Measurements from ENCODE around the gene WDFY4. TPM values are rescaled to one million over a fixed set of nuclear protein-coding genes. Genes with fewer than 3 reads are reported as not detected.

The WDFY4 gene
- total and polyA plus RNA-seq, 2 experiments from 2014 or later: 0.14 TPM; not detected in 1

DNA sequence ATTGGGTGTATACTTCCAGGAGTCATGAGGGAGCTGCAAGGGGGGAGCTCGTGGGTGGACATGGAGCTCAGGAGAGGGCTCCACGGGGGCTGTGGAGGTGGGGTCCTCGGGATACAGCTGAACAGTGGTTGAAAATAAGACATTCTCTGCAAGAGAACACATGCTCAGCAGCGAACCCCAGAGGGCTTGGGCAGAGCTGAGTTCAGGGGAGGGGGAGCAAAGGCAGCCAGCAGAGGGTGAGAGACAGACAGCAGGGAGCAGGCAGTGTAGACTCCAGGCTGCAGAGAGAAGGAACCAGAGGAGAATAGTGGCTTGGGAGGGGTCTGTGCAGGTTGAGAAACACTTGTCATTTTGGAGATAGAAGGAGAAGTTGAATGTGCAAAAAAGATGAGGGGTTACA lies 327.9 kb downstream of the WDFY4 start:
- H3K27me3 ChIP-seq (ENCODE audit: insufficient read depth): no peaks in the 10 kb centered on the region
- peaks cover 5% of the 10 kb centered on the region for H3K4me1 Mint-ChIP-seq
- H3K27ac Mint-ChIP-seq: no peak overlapping the region
- H3K79me2 ChIP-seq (replicated peaks; ENCODE audit: insufficient read depth): no peaks in the 10 kb centered on the region
- H3K4me2 ChIP-seq: no peak overlapping the region
- H3K27ac ChIP-seq (ENCODE audit: low read depth): no peak overlapping the region
- H3K36me3 Mint-ChIP-seq (ENCODE audit: low read depth): no peaks in the 10 kb centered on the region
- H3K4me3 Mint-ChIP-seq: no peak overlapping the region
- no peaks in the 10 kb centered on the region for H3K36me3 ChIP-seq (ENCODE audit: insufficient read depth)
- no peaks in the 10 kb centered on the region for H3K9me3 Mint-ChIP-seq
- H3K4me1 ChIP-seq (ENCODE audit: insufficient read depth): no peaks in the 10 kb centered on the region
- no peaks in the 10 kb centered on the region for H3F3A ChIP-seq (replicated peaks; ENCODE audit: low read depth)
- no peak for DNase-seq (ENCODE audit: low spot score)
- H3K9me2 ChIP-seq (ENCODE audit: insufficient read depth): no peaks in the 10 kb centered on the region
- TF ChIP-seq ZNF114 (CRISPR knock-in tag; IDR thresholded peaks at IDR 0.05): no peak
- 0 out of 4 replicates have a peak, but pooled peaks of 1 of the 2 experiments have one; percentile 6 for TF ChIP-seq CTCF (conservative IDR thresholded peaks at IDR 0.05; ENCODE audit: low read depth in 2 of 2)
- no peaks in the 10 kb centered on the region for H4K20me1 ChIP-seq (replicated peaks; ENCODE audit: insufficient read depth)
- H2AFZ ChIP-seq: no peak overlapping the region
- H3K4me3 ChIP-seq: no peak overlapping the region
- peak; percentile 63 for ATAC-seq
- peaks cover 2% of the 10 kb centered on the region for H3K27me3 Mint-ChIP-seq (ENCODE audit: insufficient read depth, low read depth, poor library complexity)

DNA sequence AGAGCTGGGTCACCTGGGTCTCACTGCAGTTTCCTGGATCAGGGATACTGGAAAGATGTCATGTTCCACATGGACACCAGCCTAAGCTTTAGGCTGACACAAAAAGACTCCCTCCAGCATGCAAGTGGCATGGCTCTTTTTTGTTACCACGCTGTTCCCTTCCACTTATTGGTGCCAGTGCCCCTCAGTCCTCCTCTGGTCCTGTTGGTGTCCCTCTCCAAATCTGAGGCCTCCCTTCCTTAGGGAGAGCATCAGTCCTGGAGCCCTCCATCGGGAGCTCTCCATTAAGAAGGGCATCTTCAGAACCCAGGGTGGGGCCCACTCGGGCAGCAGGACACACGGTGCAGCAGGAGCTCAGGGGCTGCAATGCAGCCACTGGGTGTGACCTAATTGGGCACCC lies 331.0 kb downstream of the WDFY4 start:
- no peaks in the 10 kb centered on the region for H3K79me2 ChIP-seq (replicated peaks; ENCODE audit: insufficient read depth)
- no peak overlapping the region for H3K4me3 Mint-ChIP-seq

DNA sequence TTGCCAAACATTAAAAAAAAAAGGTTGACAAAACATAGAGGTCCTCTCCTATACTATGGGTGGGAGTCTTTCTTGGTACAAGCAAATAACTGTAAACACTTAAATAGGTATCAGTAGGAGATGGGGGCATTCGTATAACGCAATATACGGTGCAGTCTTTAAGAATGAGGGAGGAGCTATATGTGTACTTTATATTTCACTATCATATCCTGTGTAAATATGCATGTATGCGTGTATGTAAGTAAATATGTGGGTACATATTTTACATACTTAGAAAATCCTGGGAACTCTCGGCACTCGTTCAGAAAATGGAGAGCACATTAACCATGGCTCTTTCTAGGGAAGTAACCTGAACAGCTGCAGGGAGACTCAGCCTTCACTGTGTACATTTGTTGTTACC lies 337.0 kb downstream of the WDFY4 start:
- H3K4me1 ChIP-seq (ENCODE audit: insufficient read depth): no peaks in the 10 kb centered on the region
- no peak for DNase-seq (ENCODE audit: low spot score)
- H3K4me3 ChIP-seq: no peak overlapping the region
- H3K36me3 Mint-ChIP-seq (ENCODE audit: low read depth): no peaks in the 10 kb centered on the region
- H3K9me2 ChIP-seq (ENCODE audit: insufficient read depth): no peaks in the 10 kb centered on the region
- H3K79me2 ChIP-seq (replicated peaks; ENCODE audit: insufficient read depth): no peaks in the 10 kb centered on the region
- no peaks in the 10 kb centered on the region for H3K27me3 ChIP-seq (ENCODE audit: insufficient read depth)
- H3K9me3 Mint-ChIP-seq: no peaks in the 10 kb centered on the region
- H3K4me1 Mint-ChIP-seq: peaks cover 2% of the 10 kb centered on the region; the same call in 1 of the 3 replicates
- no peak overlapping the region for H3K27ac ChIP-seq (ENCODE audit: low read depth)
- TF ChIP-seq EZH2 (IDR thresholded peaks at IDR 0.05; ENCODE audit: low read depth, unreplicated experiment) (no peak), CREB1 (CRISPR knock-in tag; IDR thresholded peaks at IDR 0.05; ENCODE audit: low read depth) (no peak), ZNF114 (CRISPR knock-in tag; IDR thresholded peaks at IDR 0.05) (no peak), NANOG (IDR thresholded peaks at IDR 0.05; ENCODE audit: borderline replicate concordance) (no peak)
- H3K27ac Mint-ChIP-seq: no peak overlapping the region
- H3F3A ChIP-seq (replicated peaks; ENCODE audit: low read depth): no peaks in the 10 kb centered on the region
- H4K20me1 ChIP-seq (replicated peaks; ENCODE audit: insufficient read depth): no peaks in the 10 kb centered on the region
- H2AFZ ChIP-seq: no peak overlapping the region
- ATAC-seq: no peak
- no peaks in the 10 kb centered on the region for H3K36me3 ChIP-seq (ENCODE audit: insufficient read depth)
- no peak overlapping the region for H3K4me3 Mint-ChIP-seq
- H3K27me3 Mint-ChIP-seq (ENCODE audit: insufficient read depth, low read depth, poor library complexity): peaks cover 2% of the 10 kb centered on the region
- no peak overlapping the region for H3K4me2 ChIP-seq

More for the DNA sequence above, 331.0 kb downstream of the WDFY4 start:
- Mint-ChIP-seq H3K9me3 (no peaks in the 10 kb centered on the region), H3K36me3 (ENCODE audit: low read depth) (no peaks in the 10 kb centered on the region), H3K27ac (no peak overlapping the region), H3K4me1 (peaks cover 5% of the 10 kb centered on the region), H3K27me3 (ENCODE audit: insufficient read depth, low read depth, poor library complexity) (peaks cover 2% of the 10 kb centered on the region)
- no peak overlapping the region for H2AFZ ChIP-seq
- no peak overlapping the region for H3K27ac ChIP-seq (ENCODE audit: low read depth)
- ATAC-seq (no peak), DNase-seq (ENCODE audit: low spot score) (no peak)
- TF ChIP-seq EZH2 (IDR thresholded peaks at IDR 0.05; ENCODE audit: low read depth, unreplicated experiment) (no peak), STAT1 (IDR thresholded peaks at IDR 0.05; ENCODE audit: unreplicated experiment) (no peak), CREB1 (CRISPR knock-in tag; IDR thresholded peaks at IDR 0.05; ENCODE audit: low read depth) (no peak), ZNF114 (CRISPR knock-in tag; IDR thresholded peaks at IDR 0.05) (no peak), NANOG (IDR thresholded peaks at IDR 0.05; ENCODE audit: borderline replicate concordance) (no peak), POLR2AphosphoS5 (IDR thresholded peaks at IDR 0.05; ENCODE audit: low read depth) (no peak)
- TF ChIP-seq, protein P1, sequence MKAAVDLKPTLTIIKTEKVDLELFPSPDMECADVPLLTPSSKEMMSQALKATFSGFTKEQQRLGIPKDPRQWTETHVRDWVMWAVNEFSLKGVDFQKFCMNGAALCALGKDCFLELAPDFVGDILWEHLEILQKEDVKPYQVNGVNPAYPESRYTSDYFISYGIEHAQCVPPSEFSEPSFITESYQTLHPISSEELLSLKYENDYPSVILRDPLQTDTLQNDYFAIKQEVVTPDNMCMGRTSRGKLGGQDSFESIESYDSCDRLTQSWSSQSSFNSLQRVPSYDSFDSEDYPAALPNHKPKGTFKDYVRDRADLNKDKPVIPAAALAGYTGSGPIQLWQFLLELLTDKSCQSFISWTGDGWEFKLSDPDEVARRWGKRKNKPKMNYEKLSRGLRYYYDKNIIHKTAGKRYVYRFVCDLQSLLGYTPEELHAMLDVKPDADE (IDR thresholded peaks at IDR 0.05): no peak
- no peaks in the 10 kb centered on the region for H4K20me1 ChIP-seq (replicated peaks; ENCODE audit: insufficient read depth)
- no peaks in the 10 kb centered on the region for H3K36me3 ChIP-seq (ENCODE audit: insufficient read depth)
- no peaks in the 10 kb centered on the region for H3K27me3 ChIP-seq (ENCODE audit: insufficient read depth)
- H3K4me1 ChIP-seq (ENCODE audit: insufficient read depth): no peaks in the 10 kb centered on the region
- H3K4me2 ChIP-seq: no peak overlapping the region
- H3F3A ChIP-seq (replicated peaks; ENCODE audit: low read depth): no peaks in the 10 kb centered on the region
- no peaks in the 10 kb centered on the region for H3K9me2 ChIP-seq (ENCODE audit: insufficient read depth)
- no peak overlapping the region for H3K4me3 ChIP-seq
